Hepatocyte (in vitro differentiated cells): Measurements from ENCODE around the gene PDZRN4.

Experiments
- CTCF ChIP-seq: fragments of 200-600 bp; sonication (generic); IDR thresholded peaks from 2 replicates; pipeline ENCODE4 v1.5.1; 2016; ENCODE audit warnings: antibody characterized with exemption, mild to moderate bottlenecking; ENCODE audit not compliant: poor library complexity
- EZH2 ChIP-seq: fragments of 200-600 bp; sonication (generic); IDR thresholded peaks from 2 replicates; pipeline ENCODE4 v1.6.1; 2016; ENCODE audit warnings: antibody characterized with exemption, mild to moderate bottlenecking, borderline replicate concordance
- EZH2phosphoT487 ChIP-seq: fragments of 200-600 bp; sonication (generic); IDR thresholded peaks from one replicate; pipeline ENCODE4 v1.6.1; 2018; ENCODE audit warnings: antibody characterized with exemption, mild to moderate bottlenecking, low read depth, moderate library complexity; ENCODE audit not compliant: unreplicated experiment, severe bottlenecking

- TF ChIP-seq CTCF (no peak), EZH2 (no peak), EZH2phosphoT487 (no peak)
These were observed 364.5 kb downstream of the PDZRN4 start for GRCh38 chr12:41552588-41552987.
